GM18498 (cell line): ENCODE measurements around the gene RDH12.
A peak's percentile ranks its signal among the peaks of the same experiment; 100 is the strongest.
"Not testable (repeated sequence)": the region's sequence is repeated elsewhere in the genome, so short reads cannot be mapped to it uniquely, and the experiment has no call there.

Experiments used
- ATAC-seq: cut with Tn5 transposase; IDR thresholded peaks from one replicate; pipeline ENCODE4 v1.9.1; 2021; ENCODE audit warnings: mild to moderate bottlenecking, moderate library complexity; ENCODE audit not compliant: unreplicated experiment

Gene RDH12

GRCh38 chr14:67701492-67701891, at the start of gene RDH12:
RDH12 (plus strand) TSS chr14:67701886; CDS start chr14:67722643, 20,757 bp downstream.
- ATAC-seq, result not testable (repeated sequence)

- no peak for ATAC-seq
Measured at GRCh38 chr14:67652189-67652588, 49.5 kb upstream of the RDH12 start.

- ATAC-seq, result no peak
Measured at GRCh38 chr14:67653651-67654280, 47.9 kb upstream of the RDH12 start.

- ATAC-seq, result no peak
Measured at GRCh38 chr14:67663633-67664032, 38.1 kb upstream of the RDH12 start.

GRCh38 chr14:67665868-67666267, 35.8 kb upstream of the RDH12 start:
- no peak for ATAC-seq

- ATAC-seq, result no peak
Measured at GRCh38 chr14:67666750-67667449, 34.8 kb upstream of the RDH12 start.

- no peak for ATAC-seq
Measured at GRCh38 chr14:67668559-67668958, 33.1 kb upstream of the RDH12 start.

GRCh38 chr14:67673451-67673850, 28.2 kb upstream of the RDH12 start:
- no peak for ATAC-seq

GRCh38 chr14:67674139-67674479, 27.6 kb upstream of the RDH12 start:
- ATAC-seq, result peak; percentile 50

- ATAC-seq, result peak; percentile 96
Measured at GRCh38 chr14:67674480-67675218, 27.0 kb upstream of the RDH12 start, which contains the start of gene VTI1B. VTI1B (minus strand) TSS chr14:67674632; CDS start chr14:67674489, 143 bp downstream.

- no peak for ATAC-seq
Measured at GRCh38 chr14:67675219-67675582, 26.5 kb upstream of the RDH12 start.

- no peak for ATAC-seq
Measured at GRCh38 chr14:67679006-67679405, 22.7 kb upstream of the RDH12 start.

GRCh38 chr14:67680121-67680602, 21.5 kb upstream of the RDH12 start:
- peak; percentile 96 for ATAC-seq

- ATAC-seq, result no peak
Measured at GRCh38 chr14:67680941-67681340, 20.7 kb upstream of the RDH12 start.

- ATAC-seq, result no peak
Measured at GRCh38 chr14:67683842-67684241, 17.8 kb upstream of the RDH12 start.

- ATAC-seq, result no peak
Measured at GRCh38 chr14:67690011-67690410, 11.7 kb upstream of the RDH12 start.

- peak; percentile 85 for ATAC-seq
Measured at GRCh38 chr14:67694791-67695393, 6.8 kb upstream of the RDH12 start.

- peak; percentile 92 for ATAC-seq
Measured at GRCh38 chr14:67695394-67695949, 6.2 kb upstream of the RDH12 start, which contains the start of gene RDH11. RDH11 (minus strand) TSS chr14:67695764; CDS start chr14:67695703, 61 bp downstream.

GRCh38 chr14:67697006-67697405, 4.7 kb upstream of the RDH12 start:
- ATAC-seq, result no peak

- no peak for ATAC-seq
Measured at GRCh38 chr14:67698179-67698578, 3.5 kb upstream of the RDH12 start.

GRCh38 chr14:67703997-67704396, 2.3 kb downstream of the RDH12 start:
- no peak for ATAC-seq
